ENCODE results near the gene INPP5A. TPM values are rescaled to one million over a fixed set of nuclear protein-coding genes. Genes with fewer than 3 reads are reported as not detected.

INPP5A gene
- total and polyA plus RNA-seq, 9 of the 15 experiments (the other 6 are each of a cell fraction or from before 2014, with no cell fraction given): 0.66 to 11.6 (median 7.7) TPM

DNA sequence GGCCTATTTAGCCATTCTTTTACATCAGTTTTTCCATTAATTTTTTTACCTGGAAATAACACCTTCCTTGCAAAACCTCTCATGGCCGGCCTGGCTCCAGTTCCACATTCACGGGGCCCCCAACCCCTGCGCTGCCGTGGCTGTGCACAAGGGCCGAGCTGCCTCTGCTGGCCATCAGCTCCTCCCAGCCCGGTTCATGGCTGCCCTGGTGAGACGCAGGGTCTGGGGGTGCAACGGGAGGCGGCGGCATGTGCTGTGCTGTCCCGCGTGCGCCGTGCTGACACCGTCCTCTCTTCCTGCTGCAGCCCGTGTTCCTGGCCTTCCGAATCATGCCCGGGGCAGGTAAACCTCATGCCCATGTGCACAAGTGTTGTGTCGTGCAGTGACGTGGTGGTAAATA lies 244.0 kb downstream of the INPP5A start:
- TF ChIP-seq ZNF408 (CRISPR knock-in tag; IDR thresholded peaks at IDR 0.05; ENCODE audit: low read depth): no peak
- TF ChIP-seq ZNF384 (IDR thresholded peaks at IDR 0.05; ENCODE audit: low read depth, low read length): no peak
- TF ChIP-seq, protein P1, sequence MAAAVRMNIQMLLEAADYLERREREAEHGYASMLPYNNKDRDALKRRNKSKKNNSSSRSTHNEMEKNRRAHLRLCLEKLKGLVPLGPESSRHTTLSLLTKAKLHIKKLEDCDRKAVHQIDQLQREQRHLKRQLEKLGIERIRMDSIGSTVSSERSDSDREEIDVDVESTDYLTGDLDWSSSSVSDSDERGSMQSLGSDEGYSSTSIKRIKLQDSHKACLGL (CRISPR knock-in tag; IDR thresholded peaks at IDR 0.05; ENCODE audit: borderline replicate concordance, poor library complexity, severe bottlenecking): no peak
- TF ChIP-seq SMARCA5 (IDR thresholded peaks at IDR 0.05): no peak
- TF ChIP-seq, protein P2, sequence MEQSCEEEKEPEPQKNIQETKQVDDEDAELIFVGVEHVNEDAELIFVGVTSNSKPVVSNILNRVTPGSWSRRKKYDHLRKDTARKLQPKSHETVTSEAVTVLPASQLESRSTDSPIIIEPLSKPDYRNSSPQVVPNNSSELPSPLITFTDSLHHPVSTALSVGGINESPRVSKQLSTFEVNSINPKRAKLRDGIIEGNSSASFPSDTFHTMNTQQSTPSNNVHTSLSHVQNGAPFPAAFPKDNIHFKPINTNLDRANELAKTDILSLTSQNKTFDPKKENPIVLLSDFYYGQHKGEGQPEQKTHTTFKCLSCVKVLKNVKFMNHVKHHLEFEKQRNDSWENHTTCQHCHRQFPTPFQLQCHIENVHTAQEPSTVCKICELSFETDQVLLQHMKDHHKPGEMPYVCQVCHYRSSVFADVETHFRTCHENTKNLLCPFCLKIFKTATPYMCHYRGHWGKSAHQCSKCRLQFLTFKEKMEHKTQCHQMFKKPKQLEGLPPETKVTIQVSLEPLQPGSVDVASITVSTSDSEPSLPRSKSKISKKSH (CRISPR knock-in tag; IDR thresholded peaks at IDR 0.05): no peak
- TF ChIP-seq KLF10 (CRISPR knock-in tag; IDR thresholded peaks at IDR 0.05): no peak
- no peak for TF ChIP-seq PML (IDR thresholded peaks at IDR 0.05; ENCODE audit: low read length)
- TF ChIP-seq, protein P3, sequence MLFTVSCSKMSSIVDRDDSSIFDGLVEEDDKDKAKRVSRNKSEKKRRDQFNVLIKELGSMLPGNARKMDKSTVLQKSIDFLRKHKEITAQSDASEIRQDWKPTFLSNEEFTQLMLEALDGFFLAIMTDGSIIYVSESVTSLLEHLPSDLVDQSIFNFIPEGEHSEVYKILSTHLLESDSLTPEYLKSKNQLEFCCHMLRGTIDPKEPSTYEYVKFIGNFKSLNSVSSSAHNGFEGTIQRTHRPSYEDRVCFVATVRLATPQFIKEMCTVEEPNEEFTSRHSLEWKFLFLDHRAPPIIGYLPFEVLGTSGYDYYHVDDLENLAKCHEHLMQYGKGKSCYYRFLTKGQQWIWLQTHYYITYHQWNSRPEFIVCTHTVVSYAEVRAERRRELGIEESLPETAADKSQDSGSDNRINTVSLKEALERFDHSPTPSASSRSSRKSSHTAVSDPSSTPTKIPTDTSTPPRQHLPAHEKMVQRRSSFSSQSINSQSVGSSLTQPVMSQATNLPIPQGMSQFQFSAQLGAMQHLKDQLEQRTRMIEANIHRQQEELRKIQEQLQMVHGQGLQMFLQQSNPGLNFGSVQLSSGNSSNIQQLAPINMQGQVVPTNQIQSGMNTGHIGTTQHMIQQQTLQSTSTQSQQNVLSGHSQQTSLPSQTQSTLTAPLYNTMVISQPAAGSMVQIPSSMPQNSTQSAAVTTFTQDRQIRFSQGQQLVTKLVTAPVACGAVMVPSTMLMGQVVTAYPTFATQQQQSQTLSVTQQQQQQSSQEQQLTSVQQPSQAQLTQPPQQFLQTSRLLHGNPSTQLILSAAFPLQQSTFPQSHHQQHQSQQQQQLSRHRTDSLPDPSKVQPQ (CRISPR knock-in tag; IDR thresholded peaks at IDR 0.05; ENCODE audit: borderline replicate concordance): no peak
- Histone ChIP-seq H3K9me3 (replicated peaks; ENCODE audit: control insufficient read depth, insufficient read depth, low read depth, low read length) (no peaks in the 10 kb centered on the region), H4K20me1 (replicated peaks; ENCODE audit: control insufficient read depth, insufficient read depth, low read length) (no peaks in the 10 kb centered on the region), H3K36me3 (ENCODE audit: control insufficient read depth, insufficient read depth, low read length) (no peaks in the 10 kb centered on the region), H3K27me3 (ENCODE audit: control insufficient read depth in 2 of 2, insufficient read depth in 2 of 2, low read length in 2 of 2) (no peaks in the 10 kb centered on the region), H3K9me1 (ENCODE audit: control insufficient read depth, insufficient read depth, low read length) (no peaks in the 10 kb centered on the region), H3K4me2 (ENCODE audit: insufficient read depth, low read length) (no peak overlapping the region), H3K79me2 (ENCODE audit: control insufficient read depth, insufficient read depth, low read length) (no peaks in the 10 kb centered on the region), H3K4me3 (no peak overlapping the region), H3K9ac (ENCODE audit: insufficient read depth in 1 of 2, low read depth in 2 of 2, low read length in 2 of 2) (no peak overlapping the region), H3K27ac (ENCODE audit: extremely low read depth, low read depth, low read length) (no peak overlapping the region), H3K4me1 (replicated peaks in 1 of 2; ENCODE audit: control insufficient read depth in 2 of 2, insufficient read depth in 2 of 2, low read length in 2 of 2) (no peaks in the 10 kb centered on the region), H2AFZ (ENCODE audit: low read depth, low read length) (no peak overlapping the region)
- intact Hi-C loops (cut with micrococcal nuclease) (no loop called here), in situ Hi-C loops (cut with MboI) (no loop called here)
- ChIA-PET POLR2A (interaction anchor here (0.7 kb wide), 1 partner anchor 10 kb away, joined by 3 read pairs; no protein-coding TSS in a partner anchor), CTCF (ENCODE audit: low intra/inter-chr PET ratio) (no interaction called here)
- WGBS (ENCODE audit: insufficient coverage, low coverage, missing lambda C conversion rate): 82% methylated on average over 11 of the region's 20 CpGs
- BruUV-seq (replicated peaks): no TSS peak
- DNase-seq (ENCODE audit: extremely low read depth in 1 of 4, low spot score in 3 of 4) (no peak), FAIRE-seq (no peak), ATAC-seq (no peak)

Measured in K562 (cell line).